GM19467 (cell line): ENCODE measurements around the gene ARHGAP9.

ENCODE experiments used
- ATAC-seq: cut with Tn5 transposase; IDR thresholded peaks from one replicate; pipeline ENCODE4 v1.9.1; 2021; ENCODE audit warnings: mild to moderate bottlenecking, moderate library complexity; ENCODE audit not compliant: unreplicated experiment

ARHGAP9 gene

GRCh38 chr12:57473886-57474285 is 5.8 kb downstream of the ARHGAP9 start:
- ATAC-seq = no peak

GRCh38 chr12:57473392-57473791 is 6.3 kb downstream of the ARHGAP9 start:
- ATAC-seq = no peak

DNA sequence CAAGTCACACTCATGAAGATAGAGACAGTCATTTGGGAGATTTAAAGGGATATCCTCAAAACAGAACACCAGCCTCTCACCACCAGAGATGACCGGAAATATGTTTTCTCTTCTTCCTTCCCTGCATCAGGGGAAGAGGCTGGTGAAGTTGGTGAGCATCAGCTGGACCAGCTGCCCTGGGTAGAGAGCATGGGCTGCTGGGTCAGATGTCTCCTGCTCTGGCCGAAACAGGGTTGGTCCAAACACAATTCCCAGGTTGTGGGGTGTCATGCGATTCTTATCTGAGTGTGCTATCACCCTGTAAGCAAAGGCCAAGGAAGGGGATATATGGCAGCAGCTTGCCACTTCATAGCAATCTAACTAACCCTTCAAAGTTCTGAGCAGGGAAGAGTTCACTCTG is 7.3 kb downstream of the ARHGAP9 start:
- no peak for ATAC-seq

DNA sequence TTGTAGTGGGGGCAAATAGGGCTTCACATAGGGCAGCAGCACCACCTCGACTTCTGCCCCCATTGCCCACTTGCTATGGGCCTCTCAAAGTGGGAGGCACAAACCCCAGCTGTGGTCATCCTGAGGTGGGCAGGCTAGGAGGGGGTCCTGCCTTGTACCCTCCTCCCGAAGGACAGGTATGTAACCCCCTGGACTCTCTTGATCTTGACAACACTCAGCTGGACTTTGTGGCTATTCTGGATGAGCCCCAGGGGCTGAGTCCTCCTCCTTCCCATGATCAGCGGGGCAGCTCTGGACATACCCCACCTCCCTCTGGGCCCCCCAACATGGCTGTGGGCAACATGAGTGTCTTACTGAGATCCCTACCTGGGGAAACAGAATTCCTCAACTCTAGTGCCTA is 8.0 kb downstream of the ARHGAP9 start:
- no peak for ATAC-seq

- no peak for ATAC-seq
These were observed 8.6 kb downstream of the ARHGAP9 start for GRCh38 chr12:57470970-57471656.

DNA sequence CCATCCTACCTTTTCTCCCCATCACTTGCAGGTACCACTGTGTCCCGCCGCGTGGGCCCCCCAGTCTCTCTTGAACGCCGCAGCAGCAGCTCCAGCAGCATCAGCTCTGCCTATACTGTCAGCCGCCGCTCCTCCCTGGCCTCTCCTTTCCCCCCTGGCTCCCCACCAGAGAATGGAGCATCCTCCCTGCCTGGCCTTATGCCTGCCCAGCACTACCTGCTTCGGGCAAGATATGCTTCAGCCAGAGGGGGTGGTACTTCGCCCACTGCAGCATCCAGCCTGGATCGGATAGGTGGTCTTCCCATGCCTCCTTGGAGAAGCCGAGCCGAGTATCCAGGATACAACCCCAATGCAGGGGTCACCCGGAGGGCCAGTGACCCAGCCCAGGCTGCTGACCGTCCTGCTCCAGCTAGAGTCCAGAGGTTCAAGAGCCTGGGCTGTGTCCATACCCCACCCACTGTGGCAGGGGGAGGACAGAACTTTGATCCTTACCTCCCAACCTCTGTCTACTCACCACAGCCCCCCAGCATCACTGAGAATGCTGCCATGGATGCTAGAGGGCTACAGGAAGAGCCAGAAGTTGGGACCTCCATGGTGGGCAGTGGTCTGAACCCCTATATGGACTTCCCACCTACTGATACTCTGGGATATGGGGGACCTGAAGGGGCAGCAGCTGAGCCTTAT is 9.2 kb downstream of the ARHGAP9 start:
- no peak for ATAC-seq

DNA sequence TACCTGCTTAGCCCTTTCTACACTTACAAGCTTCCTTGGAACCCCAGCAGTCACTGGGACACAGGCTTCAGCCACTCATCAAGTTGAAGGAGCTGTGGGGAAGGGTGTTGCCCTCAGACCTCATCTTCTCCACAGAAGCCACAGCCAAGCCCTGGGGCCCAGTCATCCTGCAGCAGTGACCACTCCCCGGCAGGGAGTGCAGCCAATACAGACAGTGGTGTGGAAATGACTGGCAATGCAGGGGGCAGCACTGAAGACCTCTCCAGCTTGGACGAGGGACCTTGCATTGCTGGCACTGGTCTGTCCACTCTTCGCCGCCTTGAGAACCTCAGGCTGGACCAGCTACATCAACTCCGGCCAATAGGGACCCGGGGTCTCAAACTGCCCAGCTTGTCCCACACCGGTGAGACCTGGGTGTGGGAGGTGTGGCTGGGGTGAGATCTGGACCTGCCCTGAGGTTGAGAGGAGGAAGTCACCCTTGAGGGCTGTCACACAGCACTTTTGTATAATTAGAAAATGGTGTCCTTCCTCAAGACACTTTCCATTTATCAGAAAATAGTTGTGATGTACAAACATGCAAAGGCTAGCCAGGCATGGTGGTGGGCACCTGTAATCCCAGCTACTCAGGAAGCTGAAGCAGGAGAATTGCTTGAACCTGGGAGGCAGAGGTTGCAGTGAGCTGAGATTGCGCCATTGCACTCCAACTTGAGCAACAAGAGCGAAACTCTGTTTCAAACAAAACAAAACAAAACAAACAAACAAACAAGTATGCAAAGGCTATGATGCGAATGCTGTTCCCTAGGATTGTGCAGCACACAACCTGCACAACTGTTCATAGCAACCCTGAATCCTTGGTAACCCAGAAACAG is 10.1 kb downstream of the ARHGAP9 start:
- no peak for ATAC-seq

DNA sequence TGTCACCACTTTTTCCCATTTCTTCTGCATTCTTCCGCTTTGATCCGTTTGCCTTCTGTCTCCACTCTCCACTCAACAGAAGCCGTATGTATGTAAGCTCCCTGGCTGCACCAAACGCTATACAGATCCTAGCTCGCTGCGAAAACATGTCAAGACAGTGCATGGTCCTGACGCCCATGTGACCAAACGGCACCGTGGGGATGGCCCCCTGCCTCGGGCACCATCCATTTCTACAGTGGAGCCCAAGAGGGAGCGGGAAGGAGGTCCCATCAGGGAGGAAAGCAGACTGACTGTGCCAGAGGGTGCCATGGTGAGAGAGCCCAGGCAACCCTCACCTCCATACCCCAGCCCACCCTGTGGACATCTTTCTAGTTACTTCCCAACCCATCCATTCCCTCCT is 11.8 kb downstream of the ARHGAP9 start:
- no peak for ATAC-seq

- ATAC-seq = no peak
These were observed 12.3 kb downstream of the ARHGAP9 start for GRCh38 chr12:57467212-57467874.

DNA sequence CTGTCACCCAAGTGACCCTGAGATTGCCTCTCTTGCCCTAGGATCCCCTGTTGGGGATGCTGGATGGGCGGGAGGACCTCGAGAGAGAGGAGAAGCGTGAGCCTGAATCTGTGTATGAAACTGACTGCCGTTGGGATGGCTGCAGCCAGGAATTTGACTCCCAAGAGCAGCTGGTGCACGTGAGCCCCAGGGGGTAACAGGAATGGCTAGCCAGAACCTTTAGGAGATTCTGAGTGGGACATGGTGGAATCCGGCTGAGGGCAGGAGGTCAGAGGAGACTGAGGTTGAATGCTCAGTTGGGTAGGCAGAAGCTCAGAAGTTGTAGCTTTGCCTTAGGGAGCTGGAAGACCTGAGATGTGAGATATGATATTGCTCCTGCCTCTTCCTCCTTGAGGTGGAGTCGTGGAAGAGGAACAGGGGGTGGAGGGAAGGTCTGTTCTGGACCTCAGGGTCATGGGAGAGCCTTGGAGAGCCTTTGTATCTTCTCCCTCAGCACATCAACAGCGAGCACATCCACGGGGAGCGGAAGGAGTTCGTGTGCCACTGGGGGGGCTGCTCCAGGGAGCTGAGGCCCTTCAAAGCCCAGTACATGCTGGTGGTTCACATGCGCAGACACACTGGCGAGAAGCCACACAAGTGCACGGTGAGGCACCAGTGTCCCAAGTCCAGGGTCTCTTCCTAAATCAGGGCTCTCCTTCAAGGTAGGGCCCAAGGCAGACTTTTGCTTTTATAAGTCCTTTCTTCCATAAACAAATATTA is 13.7 kb downstream of the ARHGAP9 start:
- ATAC-seq = no peak

GRCh38 chr12:57465030-57465746 is 14.5 kb downstream of the ARHGAP9 start:
- no peak for ATAC-seq

GRCh38 chr12:57464569-57464968 is 15.1 kb downstream of the ARHGAP9 start:
- ATAC-seq = no peak

DNA sequence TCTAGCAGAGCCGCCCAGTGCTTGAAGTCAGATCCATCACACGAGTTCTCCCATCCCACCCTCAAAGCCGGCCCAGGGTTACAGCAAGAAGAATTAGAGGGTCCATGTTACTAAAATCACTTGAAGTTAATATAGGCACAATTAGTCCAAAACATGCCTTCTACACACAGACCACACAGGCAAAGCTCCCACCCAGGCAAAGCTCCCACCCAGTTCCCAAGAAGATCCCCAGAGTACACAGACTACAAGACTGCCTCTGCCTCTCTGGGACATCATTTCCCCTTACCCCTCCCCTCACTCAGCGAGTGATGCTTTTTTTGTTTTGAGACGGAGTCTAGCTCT is 16.8 kb downstream of the ARHGAP9 start:
- no peak for ATAC-seq

DNA sequence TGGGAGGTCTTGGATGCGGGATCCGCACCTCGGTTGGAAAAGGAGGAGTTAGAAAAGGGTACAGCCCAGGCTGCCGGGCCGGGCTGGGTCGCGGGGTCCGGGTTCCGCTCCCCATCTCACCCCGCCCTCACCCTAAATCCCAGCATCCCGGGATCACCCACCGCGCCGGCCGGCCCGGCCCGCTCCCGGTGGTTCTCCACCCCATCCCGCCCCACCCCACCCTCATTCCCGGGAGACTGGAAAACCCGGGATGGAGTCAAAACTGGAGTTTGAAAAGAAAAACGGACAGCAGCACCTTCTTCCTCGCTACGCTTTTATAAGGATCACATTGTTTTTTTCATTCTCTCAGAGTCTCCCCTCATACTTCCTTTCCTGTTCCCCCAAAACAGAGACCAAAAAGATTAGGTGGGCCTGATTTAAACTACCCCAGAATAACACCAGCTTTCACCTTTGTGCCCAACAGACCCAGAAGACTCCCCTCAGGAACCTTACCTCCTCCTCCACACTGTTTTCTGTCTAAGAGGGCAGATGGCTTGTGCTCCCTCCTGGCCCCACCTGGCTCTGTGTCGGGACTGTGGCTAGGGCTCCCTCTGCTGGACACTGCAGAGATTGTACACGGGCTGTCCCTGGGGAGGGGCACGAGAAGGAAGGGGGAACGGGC is 17.3 kb downstream of the ARHGAP9 start:
- peak; percentile 53 for ATAC-seq

DNA sequence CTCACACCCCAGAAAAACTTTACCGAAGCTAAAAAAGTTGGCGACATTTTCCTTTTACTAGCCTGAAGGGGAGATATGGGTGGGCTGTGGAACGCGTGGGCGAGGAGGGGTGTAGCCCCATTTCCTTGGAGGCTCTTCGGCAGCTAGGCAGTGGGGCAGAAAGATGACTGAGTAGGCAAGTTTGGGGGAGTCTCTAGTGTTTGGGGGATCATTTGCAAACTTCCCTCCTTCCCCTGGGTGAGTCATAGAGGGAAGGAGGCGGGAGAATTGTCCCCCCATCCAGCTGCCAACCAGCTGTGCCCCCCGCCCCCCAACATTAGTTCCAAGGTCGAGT is 17.8 kb downstream of the ARHGAP9 start:
- ATAC-seq = no peak

GRCh38 chr12:57461276-57461916 is 18.3 kb downstream of the ARHGAP9 start:
- no peak for ATAC-seq

- no peak for ATAC-seq
These were observed 18.8 kb downstream of the ARHGAP9 start for GRCh38 chr12:57460841-57461275.

- ATAC-seq = no peak
These were observed 19.2 kb downstream of the ARHGAP9 start for GRCh38 chr12:57460468-57460784.
